HepG2 (cell line): ENCODE data around the gene PRR14. TPM values are rescaled to one million over a fixed set of nuclear protein-coding genes. Genes with fewer than 3 reads are reported as not detected.
A peak's percentile ranks its signal among the peaks of the same experiment; 100 is the strongest.
"Not testable (repeated sequence)": the region's sequence is repeated elsewhere in the genome, so short reads cannot be mapped to it uniquely, and the experiment has no call there.

ENCODE experiments used
- ATAC-seq: fragments of 200-7000 bp; cut with Tn5 transposase; 3 replicates; pipeline ENCODE4 v1.9.1; 2020; ENCODE audit warnings: mild to moderate bottlenecking, moderate library complexity
- BruUV-seq: library from RNA; stranded (reverse); fragments of 400-500 nt; replicated peaks from 2 replicates; lab custom pipeline; 2021; lab: Mats Ljungman, UMichigan
- CTCF ChIA-PET: fragments of 300-600 bp; formaldehyde crosslinking; extraction: SDS; loops from one replicate; lab custom pipeline; 2021; ENCODE audit warnings: low total read pairs, inconsistent platforms, low intra/inter-chr PET ratio; lab: Yijun Ruan, JAX
- POLR2A ChIA-PET: fragments of 350-600 bp; sonication (Branson Sonifier 250); formaldehyde crosslinking; loops from one replicate; lab custom pipeline; 2020; ENCODE audit warnings: antibody characterized with exemption, inconsistent platforms; lab: Yijun Ruan, JAX
- DNase-seq: peaks from one replicate; pipeline ENCODE4 v3.0.0-alpha.2; 2015; ENCODE audit warnings: low spot score
- FAIRE-seq: peaks from 3 replicates; lab custom pipeline; 2011; peaks lifted over from hg19 to GRCh38; lab: Jason Lieb, UNC
- H2AFZ ChIP-seq: one replicate; pipeline ENCODE4 v1.6.1; 2011; ENCODE audit warnings: low read length, inconsistent platforms
- H3K27ac ChIP-seq: fragments of 300-600 bp; 3 replicates; pipeline ENCODE4 v1.8.0; 2011; ENCODE audit warnings: mixed run types, mild to moderate bottlenecking, mixed read lengths, low read length, inconsistent platforms; ENCODE audit not compliant: insufficient read depth; ENCODE audit errors: extremely low read length
- H3K27me3 ChIP-seq, 2 experiments: fragments of 200-600 bp in 1 of 2; 2 replicates in 1 of 2; 3 replicates in 1 of 2; pipeline versions ENCODE4 v1.6.0 to v1.8.0; 2011; ENCODE audit warnings: low read length in 2 of 2, mild to moderate bottlenecking in 2 of 2, moderate library complexity in 2 of 2, inconsistent platforms in 1 of 2; ENCODE audit not compliant: insufficient read depth in 2 of 2, control insufficient read depth in 1 of 2
- H3K36me3 ChIP-seq, 2 experiments: fragments of 200-600 bp in 1 of 2; replicated peaks in 1 of 2; 2 replicates in 1 of 2; 3 replicates in 1 of 2; pipeline versions ENCODE4 v1.5.1 to v1.8.0; 2011; ENCODE audit warnings: low read length in 2 of 2, inconsistent platforms in 1 of 2; ENCODE audit not compliant: insufficient read depth in 2 of 2, control insufficient read depth in 1 of 2
- H3K4me1 ChIP-seq: 2 replicates; pipeline ENCODE4 v1.5.1; 2012; ENCODE audit warnings: low read length, inconsistent platforms; ENCODE audit not compliant: insufficient read depth
- H3K4me2 ChIP-seq: 2 replicates; pipeline ENCODE4 v1.6.0; 2011; ENCODE audit warnings: low read depth, low read length, inconsistent platforms
- H3K4me3 ChIP-seq, 3 experiments: fragments of 200-600 bp in 1 of 3; sonication (generic), shearing (Covaris generic) in 1 of 3; replicated peaks in 1 of 3; 2 replicates each; pipeline ENCODE4 v1.5.1; 2011 to 2016; ENCODE audit warnings: low read length in 3 of 3, inconsistent platforms in 2 of 3, low read depth in 2 of 3, mild to moderate bottlenecking in 2 of 3, control low read depth in 1 of 3, mixed read lengths in 1 of 3; ENCODE audit not compliant: insufficient read depth in 1 of 3
- H3K79me2 ChIP-seq: one replicate; pipeline ENCODE4 v1.6.1; 2011; ENCODE audit warnings: low read length, inconsistent platforms; ENCODE audit not compliant: insufficient read depth
- H3K9ac ChIP-seq: 2 replicates; pipeline ENCODE4 v1.6.0; 2011; ENCODE audit warnings: mild to moderate bottlenecking, low read depth, low read length, inconsistent platforms; ENCODE audit not compliant: insufficient read depth
- H3K9me3 ChIP-seq: 2 replicates; pipeline ENCODE4 v1.5.1; 2012; ENCODE audit warnings: mild to moderate bottlenecking, low read length
- H4K20me1 ChIP-seq: 2 replicates; pipeline ENCODE4 v1.6.0; 2011; ENCODE audit warnings: inconsistent platforms, mild to moderate bottlenecking, low read length, moderate library complexity; ENCODE audit not compliant: insufficient read depth
- ARID4A ChIP-seq: sonication (generic); formaldehyde crosslinking; IDR thresholded peaks from 2 replicates; pipeline ENCODE4 v1.5.0; 2020; ENCODE audit warnings: mild to moderate bottlenecking, missing genetic modification reagents, borderline replicate concordance
- CHD4 ChIP-seq: fragments of 200-600 bp; sonication (generic); IDR thresholded peaks from 2 replicates; pipeline ENCODE4 v1.7.0; 2017; ENCODE audit warnings: mild to moderate bottlenecking, low read length, borderline replicate concordance
- DBP ChIP-seq: sonication (generic); formaldehyde crosslinking; IDR thresholded peaks from 2 replicates; pipeline ENCODE4 v1.4.0; 2020; ENCODE audit warnings: missing genetic modification reagents; ENCODE audit errors: not compliant biosample characterization
- HDAC2 ChIP-seq: sonication (generic); formaldehyde crosslinking; IDR thresholded peaks from 2 replicates; pipeline ENCODE4 v1.4.0; 2020; ENCODE audit warnings: missing genetic modification reagents
- ZNF597 ChIP-seq: sonication (generic); formaldehyde crosslinking; IDR thresholded peaks from 2 replicates; pipeline ENCODE4 v1.5.0; 2020; ENCODE audit warnings: missing genetic modification reagents
- WGBS: methylation state at CpG from one replicate; pipeline ENCODE4 v1.1.6; 2017; ENCODE audit warnings: low lambda C conversion rate; 5-methylcytosine and 5-hydroxymethylcytosine counted together
- in situ Hi-C: cut with HindIII; loops from 2 replicates; pipeline ENCODE4 v1.10.0; 2017; ENCODE audit warnings: low pct_unique_long_range_greater_than_20kb; ENCODE audit not compliant: extremely low pct_ligation_motif_present
- intact Hi-C: fragments of 100-400 bp; cut with micrococcal nuclease; formaldehyde crosslinking; loops from one replicate; pipeline ENCODE4 v1.10.0; 2022; ENCODE audit not compliant: unreplicated experiment
- polyA plus RNA-seq, 8 experiments: library from polyadenylated mRNA; depleted of rRNA in 3 of 8; stranded (reverse) in 7 of 8; unstranded in 1 of 8; fragments of >200 nt; fragmentation: Illumina TruSeq in 4 of 8; extraction: Trizol in 4 of 8; gene quantifications; 2 replicates each; pipeline versions ENCODE4 v1.2.1 to v1.2.3, GENCODE V29; 2011 to 2016; ENCODE audit warnings: low read depth in 4 of 8, missing spikeins in 1 of 8, mixed read lengths in 1 of 8; ENCODE audit not compliant: insufficient read depth in 1 of 8
- total RNA-seq, 5 experiments: library from RNA; depleted of rRNA; stranded (reverse); fragments of >200 nt; fragmentation: Illumina TruSeq; extraction: Trizol; gene quantifications; 2 replicates each; pipeline ENCODE4 v1.2.3, GENCODE V29; 2016; ENCODE audit warnings: low read depth in 1 of 5

The PRR14 gene
- total and polyA plus RNA-seq, 2 of the 13 experiments (the other 11 are each of a cell fraction or from before 2014, with no cell fraction given) = 8.4 to 11.0 TPM

GRCh38 chr16:30628628-30629540 is 21.9 kb upstream of the PRR14 start (continued):
- no peak for TF ChIP-seq ARID4A (CRISPR knock-in tag)
- peak; percentile 38; the same call in 1 of the 2 replicates for TF ChIP-seq HDAC2 (CRISPR knock-in tag)
- TF ChIP-seq DBP (CRISPR knock-in tag) = no peak
- no peak for TF ChIP-seq CHD4
- no peak for TF ChIP-seq ZNF597 (CRISPR knock-in tag)

GRCh38 chr16:30632454-30632853 is 18.3 kb upstream of the PRR14 start:
- H3K27me3 ChIP-seq, H3K9ac ChIP-seq, ATAC-seq, H3K4me3 ChIP-seq, H3K27ac ChIP-seq, CTCF ChIA-PET, BruUV-seq, H2AFZ ChIP-seq, H3K9me3 ChIP-seq, DNase-seq, H4K20me1 ChIP-seq, H3K36me3 ChIP-seq, H3K4me2 ChIP-seq, intact Hi-C loops, FAIRE-seq: not testable (repeated sequence)
- POLR2A ChIA-PET = interaction anchor here (0.6 kb wide), 1 partner anchor 569 kb away, joined by 3 read pairs; no protein-coding TSS in a partner anchor
- Histone ChIP-seq H3K79me2 (peaks cover 12% of the 10 kb centered on the region), H3K4me1 (peaks cover 40% of the 10 kb centered on the region)
- WGBS = 75% methylated on average over 7 of the region's 7 CpGs
- in situ Hi-C loops = loop anchor here (25.0 kb wide), 1 partner anchor 545 kb away; the partner anchor contains the start of genes PPP4C, TBX6 and YPEL3
